WTC11 (cell line): ENCODE results near the gene LHPP. TPM values are rescaled to one million over a fixed set of nuclear protein-coding genes. Genes with fewer than 3 reads are reported as not detected.

Source experiments
- ATAC-seq: fragments of 200-7000 bp; cut with Tn5 transposase; 2 replicates; pipeline ENCODE4 v1.10.0; 2021; ENCODE audit warnings: mild to moderate bottlenecking, moderate library complexity
- CTCF ChIA-PET: fragments of 300-600 bp; sonication (Branson Sonifier 250); formaldehyde crosslinking; loops from one replicate; lab custom pipeline; 2021; ENCODE audit warnings: antibody characterized with exemption; lab: Charles Lee
- POLR2A ChIA-PET: fragments of 350-600 bp; sonication (Branson Sonifier 250); formaldehyde crosslinking; loops from one replicate; lab custom pipeline; 2021; ENCODE audit warnings: antibody characterized with exemption; lab: Charles Lee
- DNase-seq: peaks from one replicate; pipeline ENCODE4 v3.0.0; 2021; ENCODE audit warnings: low spot score
- H3K27ac Mint-ChIP-seq: 2 replicates; pipeline ENCODE4 v1.8.0; 2021; ENCODE audit warnings: mixed read lengths
- H3K27me3 Mint-ChIP-seq: 2 replicates; pipeline ENCODE4 v1.8.0; 2021; ENCODE audit warnings: low read depth, mild to moderate bottlenecking, moderate library complexity, mixed read lengths
- H3K36me3 Mint-ChIP-seq: 2 replicates; pipeline ENCODE4 v1.8.0; 2021; ENCODE audit warnings: mixed read lengths
- H3K4me1 Mint-ChIP-seq: 2 replicates; pipeline ENCODE4 v1.8.0; 2022; ENCODE audit warnings: mixed read lengths
- H3K4me3 Mint-ChIP-seq: 2 replicates; pipeline ENCODE4 v1.8.0; 2021; ENCODE audit warnings: mild to moderate bottlenecking, moderate library complexity, mixed read lengths
- H3K9me3 Mint-ChIP-seq: 2 replicates; pipeline ENCODE4 v1.8.0; 2021; ENCODE audit warnings: mixed read lengths
- AFF4 ChIP-seq: sonication (generic); formaldehyde crosslinking; IDR thresholded peaks from 2 replicates; pipeline ENCODE4 v1.8.1; 2023; ENCODE audit warnings: mild to moderate bottlenecking, missing genetic modification reagents, borderline replicate concordance
- ATF2 ChIP-seq: sonication (generic); formaldehyde crosslinking; IDR thresholded peaks from 2 replicates; pipeline ENCODE4 v1.8.1; 2022; ENCODE audit warnings: low read depth, missing genetic modification reagents, borderline replicate concordance
- ELF4 ChIP-seq: sonication (generic); formaldehyde crosslinking; IDR thresholded peaks from 2 replicates; pipeline ENCODE4 v1.8.1; 2022; ENCODE audit warnings: low read depth, mild to moderate bottlenecking, moderate library complexity, missing genetic modification reagents
- HMGA2 ChIP-seq: fragments of 250-450 bp; sonication (Bioruptor Pico); IDR thresholded peaks from 2 replicates; pipeline ENCODE4 v1.4.0; 2021; ENCODE audit warnings: mild to moderate bottlenecking, moderate library complexity
- TCF7 ChIP-seq: sonication (generic); formaldehyde crosslinking; IDR thresholded peaks from 2 replicates; pipeline ENCODE4 v1.8.0; 2022; ENCODE audit warnings: mild to moderate bottlenecking, low read depth, missing genetic modification reagents, moderate library complexity
- ZMAT4 ChIP-seq: fragments of 250-450 bp; sonication (Bioruptor Pico); IDR thresholded peaks from 2 replicates; pipeline ENCODE4 v1.9.0; 2021; ENCODE audit warnings: mild to moderate bottlenecking
- ZNF232 ChIP-seq: sonication (generic); formaldehyde crosslinking; IDR thresholded peaks from 2 replicates; pipeline ENCODE4 v1.8.0; 2022; ENCODE audit warnings: mild to moderate bottlenecking, missing genetic modification reagents
- ZNF532 ChIP-seq: fragments of 250-450 bp; sonication (Bioruptor Pico); IDR thresholded peaks from 2 replicates; pipeline ENCODE4 v1.9.0; 2021; ENCODE audit warnings: mild to moderate bottlenecking, borderline replicate concordance
- total RNA-seq: library from RNA; stranded (reverse); gene quantifications from 3 replicates; pipeline ENCODE4 v1.2.3, GENCODE V29; 2021

Gene LHPP
- total RNA-seq, 1 experiment from 2014 or later, result 33.2 TPM

GRCh38 chr10:124653811-124654651, 192.4 kb downstream of the LHPP start (continued):
- no peak for TF ChIP-seq ZNF532 (CRISPR knock-in tag)
- TF ChIP-seq ZNF232 (CRISPR knock-in tag), result no peak
- no peak for TF ChIP-seq ELF4
- TF ChIP-seq, all 79 proteins: peak for 0

- CTCF ChIA-PET, result interaction anchor here (1.0 to 1.5 kb wide), 5 partner anchors 10 to 86 kb away, joined by 3 to 6 read pairs (median 3); no protein-coding TSS in a partner anchor
- POLR2A ChIA-PET, result no interaction called here
These were observed 193.1 kb downstream of the LHPP start for GRCh38 chr10:124654686-124655085.

More at GRCh38 chr10:124654686-124655085, 193.1 kb downstream of the LHPP start:
- Mint-ChIP-seq H3K27me3 (no peaks in the 10 kb centered on the region), H3K36me3 (peaks cover 3% of the 10 kb centered on the region; the same call in 1 of the 2 replicates), H3K4me3 (no peak overlapping the region), H3K4me1 (peaks cover 39% of the 10 kb centered on the region), H3K27ac (no peak overlapping the region)
- DNase-seq (no peak), ATAC-seq (no peak)
- TF ChIP-seq TCF7 (no peak), HMGA2 (CRISPR knock-in tag) (no peak), AFF4 (CRISPR knock-in tag) (no peak), ZMAT4 (CRISPR knock-in tag) (no peak), ATF2 (CRISPR knock-in tag) (no peak)
- TF ChIP-seq, all 79 proteins: peak for 0
- H3K9me3 Mint-ChIP-seq, result no peaks in the 10 kb centered on the region
